ENCODE results near the gene SLC12A5. TPM values are rescaled to one million over a fixed set of nuclear protein-coding genes. Genes with fewer than 3 reads are reported as not detected.

SLC12A5 gene
- total and polyA plus RNA-seq, 3 donors from 2014 or later = 5.5 to 15.5 (median 9.2) TPM

- H3K27me3 ChIP-seq = no peaks in the 10 kb centered on the region
- H3K27ac ChIP-seq = no peak overlapping the region
These were observed 10.4 kb upstream of the SLC12A5 start for GRCh38 chr20:46018611-46019010.

GRCh38 chr20:46020555-46020954, 8.5 kb upstream of the SLC12A5 start:
- DNase-seq = no peak
- H3K27me3 ChIP-seq = no peaks in the 10 kb centered on the region
- H3K27ac ChIP-seq = no peak overlapping the region
- intact Hi-C loops (cut with DNase I; ENCODE audit: low total_unique reads) = no loop called here
- no peaks in the 10 kb centered on the region for H3K36me3 ChIP-seq (ENCODE audit: low read depth, missing control alignments)
- H3K9me3 ChIP-seq = no peaks in the 10 kb centered on the region
- 69 to 91% methylated on average over 4 of the region's 4 CpGs for WGBS, 2 donors
- H3K4me3 ChIP-seq = no peak overlapping the region
- TF ChIP-seq CTCF (IDR thresholded peaks at IDR 0.05) (no peak), POLR2A (IDR thresholded peaks at IDR 0.05) (no peak)
- H3K4me1 ChIP-seq = no peaks in the 10 kb centered on the region

More at GRCh38 chr20:46018611-46019010, 10.4 kb upstream of the SLC12A5 start:
- no peak overlapping the region for H3K4me3 ChIP-seq
- no peaks in the 10 kb centered on the region for H3K36me3 ChIP-seq (ENCODE audit: low read depth, missing control alignments)
- WGBS, 2 donors = 63 to 67% methylated on average over 6 of the region's 6 CpGs
- H3K9me3 ChIP-seq = no peaks in the 10 kb centered on the region
- DNase-seq = no peak
- peaks cover 5% of the 10 kb centered on the region for H3K4me1 ChIP-seq
- TF ChIP-seq POLR2A (IDR thresholded peaks at IDR 0.05) = no peak
- TF ChIP-seq CTCF (IDR thresholded peaks at IDR 0.05) = no peak
- intact Hi-C loops (cut with DNase I; ENCODE audit: low total_unique reads) = no loop called here

GRCh38 chr20:46021361-46022359, 7.4 kb upstream of the SLC12A5 start:
- H3K4me1 ChIP-seq = no peaks in the 10 kb centered on the region
- intact Hi-C loops (cut with DNase I; ENCODE audit: low total_unique reads) = no loop called here
- no peaks in the 10 kb centered on the region for H3K9me3 ChIP-seq
- H3K36me3 ChIP-seq (ENCODE audit: low read depth, missing control alignments) = no peaks in the 10 kb centered on the region
- TF ChIP-seq CTCF (IDR thresholded peaks at IDR 0.05) (no peak), POLR2A (IDR thresholded peaks at IDR 0.05) (no peak)
- peak; percentile 73 for DNase-seq
- WGBS, 2 donors = 7 to 11% methylated on average over 43 to 63 of the region's 71 CpGs
- no peaks in the 10 kb centered on the region for H3K27me3 ChIP-seq
- H3K27ac ChIP-seq = no peak overlapping the region
- peak overlapping the region; percentile 59 to 72 for H3K4me3 ChIP-seq

GRCh38 chr20:46022411-46023147, 6.4 kb upstream of the SLC12A5 start:
- 1% methylated on average over 29 to 37 of the region's 37 CpGs for WGBS, 2 donors
- Histone ChIP-seq H3K4me3 (peak overlapping the region; percentile 59 to 72), H3K9me3 (no peaks in the 10 kb centered on the region), H3K27ac (no peak overlapping the region), H3K27me3 (no peaks in the 10 kb centered on the region), H3K4me1 (no peaks in the 10 kb centered on the region), H3K36me3 (ENCODE audit: low read depth, missing control alignments) (no peaks in the 10 kb centered on the region)
- peak; percentile 70 for DNase-seq
- TF ChIP-seq POLR2A (IDR thresholded peaks at IDR 0.05) = no peak
- peak in 2 of 3 experiments; percentile 60 to 70 for TF ChIP-seq CTCF (IDR thresholded peaks at IDR 0.05)
- intact Hi-C loops (cut with DNase I; ENCODE audit: low total_unique reads) = no loop called here
